CD14-positive monocyte (primary cell): ENCODE measurements around the gene APBA2. TPM values are rescaled to one million over a fixed set of nuclear protein-coding genes. Genes with fewer than 3 reads are reported as not detected.

Source experiments
- DNase-seq, 3 donors: peaks; one replicate each; pipeline ENCODE4 v3.0.0-alpha.2; 2011 to 2022
- H2AFZ ChIP-seq: 2 replicates; pipeline ENCODE4 v1.6.0; 2012; ENCODE audit warnings: mild to moderate bottlenecking, low read depth, low read length, inconsistent platforms; ENCODE audit not compliant: insufficient read depth, poor library complexity, severe bottlenecking
- H3K27ac ChIP-seq, 2 donors: 1 replicate in 1 of 2; 2 replicates in 1 of 2; pipeline ENCODE4 v1.5.1; 2012 to 2013; ENCODE audit warnings: low read length in 2 of 2, control low read depth in 1 of 2, inconsistent platforms in 1 of 2, low read depth in 1 of 2, mild to moderate bottlenecking in 1 of 2
- H3K27me3 ChIP-seq, 2 donors: one replicate each; pipeline versions ENCODE4 v1.6.0 to v1.6.1; 2011 to 2013; ENCODE audit warnings: low read length in 2 of 2; ENCODE audit not compliant: control insufficient read depth in 2 of 2, insufficient read depth in 2 of 2
- H3K36me3 ChIP-seq, 2 donors: replicated peaks in 1 of 2; 1 replicate in 1 of 2; 2 replicates in 1 of 2; pipeline versions ENCODE4 v1.5.1 to v1.6.1; 2012 to 2013; ENCODE audit warnings: low read length in 2 of 2, control low read depth in 1 of 2, inconsistent platforms in 1 of 2, mild to moderate bottlenecking in 1 of 2; ENCODE audit not compliant: insufficient read depth in 2 of 2, control insufficient read depth in 1 of 2
- H3K4me1 ChIP-seq, 2 donors: 1 replicate in 1 of 2; 2 replicates in 1 of 2; pipeline versions ENCODE4 v1.5.1 to v1.6.1; 2012 to 2013; ENCODE audit warnings: low read length in 2 of 2, control low read depth in 1 of 2, inconsistent platforms in 1 of 2, mild to moderate bottlenecking in 1 of 2, moderate library complexity in 1 of 2; ENCODE audit not compliant: insufficient read depth in 2 of 2, control insufficient read depth in 1 of 2
- H3K4me2 ChIP-seq: replicated peaks from 2 replicates; pipeline ENCODE3; 2012; ENCODE audit warnings: low read length, moderate library complexity, mild to moderate bottlenecking; ENCODE audit not compliant: poor library complexity, severe bottlenecking; ENCODE audit errors: extremely low read depth
- H3K4me3 ChIP-seq, 3 experiments: fragments of 200-600 bp in 1 of 3; sonication (generic) in 1 of 3; replicated peaks in 1 of 3; 1 replicate in 2 of 3; 2 replicates in 1 of 3; pipeline ENCODE4 v1.5.1; 2011 to 2013; ENCODE audit warnings: low read length in 3 of 3, mild to moderate bottlenecking in 3 of 3, control low read depth in 2 of 3, low read depth in 2 of 3, inconsistent platforms in 1 of 3, moderate library complexity in 1 of 3
- H3K79me2 ChIP-seq: 2 replicates; pipeline ENCODE4 v1.6.0; 2012; ENCODE audit warnings: mild to moderate bottlenecking, control low read depth, inconsistent platforms, low read length, moderate library complexity; ENCODE audit not compliant: insufficient read depth
- H3K9ac ChIP-seq: 2 replicates; pipeline ENCODE4 v1.6.0; 2017; ENCODE audit warnings: low read length, mild to moderate bottlenecking; ENCODE audit not compliant: insufficient read depth, poor library complexity, severe bottlenecking
- H3K9me3 ChIP-seq, 2 donors: replicated peaks in 1 of 2; 1 replicate in 1 of 2; 2 replicates in 1 of 2; pipeline versions ENCODE4 v1.5.1 to v1.6.1; 2012 to 2013; ENCODE audit warnings: low read length in 2 of 2, control low read depth in 1 of 2; ENCODE audit not compliant: control insufficient read depth in 1 of 2, insufficient read depth in 1 of 2
- H4K20me1 ChIP-seq: 2 replicates; pipeline ENCODE4 v1.6.0; 2012; ENCODE audit warnings: mild to moderate bottlenecking, low read length, control low read depth, moderate library complexity; ENCODE audit not compliant: insufficient read depth
- H3K27ac Mint-ChIP-seq, 7 donors: one replicate each; pipeline ENCODE4 v1.8.0; 2020; ENCODE audit warnings: mild to moderate bottlenecking in 7 of 7, mixed read lengths in 7 of 7, moderate library complexity in 6 of 7, inconsistent platforms in 2 of 7
- H3K27me3 Mint-ChIP-seq, 3 donors: one replicate each; pipeline ENCODE4 v1.8.0; 2021 to 2022; ENCODE audit warnings: low read depth in 3 of 3, mild to moderate bottlenecking in 3 of 3, mixed read lengths in 3 of 3, moderate library complexity in 3 of 3, inconsistent platforms in 1 of 3
- H3K36me3 Mint-ChIP-seq, 2 donors: one replicate each; pipeline ENCODE4 v1.8.0; 2020; ENCODE audit warnings: mixed read lengths in 2 of 2, inconsistent platforms in 1 of 2, mild to moderate bottlenecking in 1 of 2
- H3K4me1 Mint-ChIP-seq: one replicate; pipeline ENCODE4 v1.8.0; 2020; ENCODE audit warnings: mild to moderate bottlenecking, mixed read lengths
- H3K4me3 Mint-ChIP-seq, 2 donors: one replicate each; pipeline ENCODE4 v1.8.0; 2020; ENCODE audit warnings: mild to moderate bottlenecking in 2 of 2, mixed read lengths in 2 of 2, moderate library complexity in 1 of 2
- H3K9me3 Mint-ChIP-seq, 7 donors: one replicate each; pipeline ENCODE4 v1.8.0; 2020 to 2022; ENCODE audit warnings: mixed read lengths in 7 of 7, mild to moderate bottlenecking in 6 of 7, moderate library complexity in 6 of 7, inconsistent platforms in 2 of 7
- WGBS: methylation state at CpG from one replicate; pipeline ENCODE4 v1.1.5; 2013; ENCODE audit warnings: missing lambda C conversion rate; ENCODE audit not compliant: insufficient coverage; 5-methylcytosine and 5-hydroxymethylcytosine counted together
- intact Hi-C, 2 donors: fragments of 100-400 bp; cut with micrococcal nuclease; formaldehyde crosslinking; loops; one replicate each; pipeline versions ENCODE4 v1.15.0 to v1.15.1; 2023
- polyA plus RNA-seq, 3 donors: library from polyadenylated mRNA; depleted of rRNA in 1 of 3; unstranded in 2 of 3; stranded (reverse) in 1 of 3; fragments of 300-500 nt in 2 of 3; fragments of >200 nt in 1 of 3; fragmentation: Illumina TruSeq in 2 of 3; gene quantifications; 1 replicate in 2 of 3; 2 replicates in 1 of 3; pipeline ENCODE4 v1.2.3, GENCODE V29; 2012 to 2021
- TF ChIP-seq, protein P1 (sequence below): fragments of 200-600 bp; IDR thresholded peaks from one replicate; pipeline ENCODE4 v1.8.0; 2022; ENCODE audit warnings: antibody characterized with exemption, mild to moderate bottlenecking

APBA2 gene
- polyA plus RNA-seq, 3 donors = 0.30 TPM; not detected in 2

DNA sequence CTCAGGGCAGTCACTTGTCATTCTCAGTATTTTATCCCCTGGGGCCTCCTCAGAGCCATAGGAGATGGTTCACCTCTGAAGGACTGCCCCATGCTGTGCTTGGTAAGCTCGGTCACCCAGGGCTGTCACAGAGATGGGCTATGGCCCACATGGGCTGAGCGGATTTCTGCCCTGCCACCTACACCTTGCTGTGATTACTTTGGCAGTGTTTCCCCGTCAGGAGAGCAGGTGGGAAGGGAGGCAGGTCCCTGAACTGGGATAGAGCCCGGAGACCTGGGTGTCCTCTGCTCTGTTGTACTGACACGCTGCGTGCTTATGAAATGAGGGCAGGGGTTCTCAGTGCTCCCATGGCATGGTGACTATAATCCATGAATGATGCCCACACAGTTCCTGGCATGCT, 48.9 kb downstream of the APBA2 start:
- Mint-ChIP-seq H3K4me1 (peaks cover 5% of the 10 kb centered on the region), H3K9me3 (peaks cover 0 to 7% (median 3%) of the 10 kb centered on the region in 7 donors), H3K27ac (peak overlapping the region in 1 of 7 donors; percentile 14), H3K27me3 (peaks cover 16 to 36% (median 28%) of the 10 kb centered on the region in 3 donors), H3K4me3 (no peak overlapping the region), H3K36me3 (no peaks in the 10 kb centered on the region)
- Histone ChIP-seq H4K20me1 (no peaks in the 10 kb centered on the region), H3K4me3 (no peak overlapping the region), H3K4me1 (no peaks in the 10 kb centered on the region), H3K36me3 (no peaks in the 10 kb centered on the region), H3K27ac (no peak overlapping the region), H2AFZ (no peak overlapping the region), H3K9ac (no peak overlapping the region), H3K4me2 (no peak overlapping the region), H3K27me3 (peaks cover 0 to 16% of the 10 kb centered on the region in 2 donors), H3K79me2 (no peaks in the 10 kb centered on the region), H3K9me3 (no peaks in the 10 kb centered on the region)
- TF ChIP-seq, protein P1, sequence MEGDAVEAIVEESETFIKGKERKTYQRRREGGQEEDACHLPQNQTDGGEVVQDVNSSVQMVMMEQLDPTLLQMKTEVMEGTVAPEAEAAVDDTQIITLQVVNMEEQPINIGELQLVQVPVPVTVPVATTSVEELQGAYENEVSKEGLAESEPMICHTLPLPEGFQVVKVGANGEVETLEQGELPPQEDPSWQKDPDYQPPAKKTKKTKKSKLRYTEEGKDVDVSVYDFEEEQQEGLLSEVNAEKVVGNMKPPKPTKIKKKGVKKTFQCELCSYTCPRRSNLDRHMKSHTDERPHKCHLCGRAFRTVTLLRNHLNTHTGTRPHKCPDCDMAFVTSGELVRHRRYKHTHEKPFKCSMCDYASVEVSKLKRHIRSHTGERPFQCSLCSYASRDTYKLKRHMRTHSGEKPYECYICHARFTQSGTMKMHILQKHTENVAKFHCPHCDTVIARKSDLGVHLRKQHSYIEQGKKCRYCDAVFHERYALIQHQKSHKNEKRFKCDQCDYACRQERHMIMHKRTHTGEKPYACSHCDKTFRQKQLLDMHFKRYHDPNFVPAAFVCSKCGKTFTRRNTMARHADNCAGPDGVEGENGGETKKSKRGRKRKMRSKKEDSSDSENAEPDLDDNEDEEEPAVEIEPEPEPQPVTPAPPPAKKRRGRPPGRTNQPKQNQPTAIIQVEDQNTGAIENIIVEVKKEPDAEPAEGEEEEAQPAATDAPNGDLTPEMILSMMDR = no peak
- WGBS = 88% methylated on average over 3 of the region's 6 CpGs
- intact Hi-C loops = no loop called here
- no peak for DNase-seq

DNA sequence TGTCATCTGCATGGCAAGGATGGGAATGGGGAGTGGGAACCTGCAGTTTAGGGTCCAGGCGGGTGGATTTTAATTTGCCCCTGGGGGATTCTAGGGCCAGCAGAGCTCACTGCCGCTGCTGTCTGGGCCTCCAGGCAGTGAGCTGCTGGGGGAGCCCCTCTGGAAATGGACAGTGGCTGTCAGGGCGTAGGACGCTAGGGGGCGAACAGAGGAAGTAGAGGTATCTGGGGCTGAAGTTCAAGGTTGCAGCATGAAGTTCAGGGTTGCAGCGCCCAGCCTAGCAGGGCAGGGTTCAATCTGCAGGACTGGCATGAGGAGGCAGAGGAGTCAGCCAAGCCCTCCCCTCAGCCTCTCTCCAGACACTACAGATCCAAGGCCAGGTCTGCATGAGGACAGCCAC, 49.5 kb downstream of the APBA2 start:
- peaks cover 0 to 19% of the 10 kb centered on the region in 2 donors for H3K27me3 ChIP-seq
- intact Hi-C loops = no loop called here
- no peaks in the 10 kb centered on the region for H3K36me3 ChIP-seq
- H3K4me2 ChIP-seq = no peak overlapping the region
- no peak overlapping the region for H3K9ac ChIP-seq
- DNase-seq = no peak
- Mint-ChIP-seq H3K27me3 (peaks cover 18 to 40% (median 27%) of the 10 kb centered on the region in 3 donors), H3K27ac (no peak overlapping the region), H3K9me3 (peaks cover 0 to 7% (median 3%) of the 10 kb centered on the region in 7 donors), H3K4me3 (no peak overlapping the region), H3K36me3 (no peaks in the 10 kb centered on the region), H3K4me1 (peaks cover 5% of the 10 kb centered on the region)
- TF ChIP-seq, protein P1 = no peak
- no peak overlapping the region for H3K4me3 ChIP-seq
- WGBS = 45% methylated on average over 5 of the region's 6 CpGs
- no peaks in the 10 kb centered on the region for H3K79me2 ChIP-seq
- no peak overlapping the region for H2AFZ ChIP-seq
- H3K9me3 ChIP-seq = no peaks in the 10 kb centered on the region
- H4K20me1 ChIP-seq = no peaks in the 10 kb centered on the region
- no peaks in the 10 kb centered on the region for H3K4me1 ChIP-seq
- H3K27ac ChIP-seq = no peak overlapping the region
